ENCODE measurements around the gene C10orf71.

DNA sequence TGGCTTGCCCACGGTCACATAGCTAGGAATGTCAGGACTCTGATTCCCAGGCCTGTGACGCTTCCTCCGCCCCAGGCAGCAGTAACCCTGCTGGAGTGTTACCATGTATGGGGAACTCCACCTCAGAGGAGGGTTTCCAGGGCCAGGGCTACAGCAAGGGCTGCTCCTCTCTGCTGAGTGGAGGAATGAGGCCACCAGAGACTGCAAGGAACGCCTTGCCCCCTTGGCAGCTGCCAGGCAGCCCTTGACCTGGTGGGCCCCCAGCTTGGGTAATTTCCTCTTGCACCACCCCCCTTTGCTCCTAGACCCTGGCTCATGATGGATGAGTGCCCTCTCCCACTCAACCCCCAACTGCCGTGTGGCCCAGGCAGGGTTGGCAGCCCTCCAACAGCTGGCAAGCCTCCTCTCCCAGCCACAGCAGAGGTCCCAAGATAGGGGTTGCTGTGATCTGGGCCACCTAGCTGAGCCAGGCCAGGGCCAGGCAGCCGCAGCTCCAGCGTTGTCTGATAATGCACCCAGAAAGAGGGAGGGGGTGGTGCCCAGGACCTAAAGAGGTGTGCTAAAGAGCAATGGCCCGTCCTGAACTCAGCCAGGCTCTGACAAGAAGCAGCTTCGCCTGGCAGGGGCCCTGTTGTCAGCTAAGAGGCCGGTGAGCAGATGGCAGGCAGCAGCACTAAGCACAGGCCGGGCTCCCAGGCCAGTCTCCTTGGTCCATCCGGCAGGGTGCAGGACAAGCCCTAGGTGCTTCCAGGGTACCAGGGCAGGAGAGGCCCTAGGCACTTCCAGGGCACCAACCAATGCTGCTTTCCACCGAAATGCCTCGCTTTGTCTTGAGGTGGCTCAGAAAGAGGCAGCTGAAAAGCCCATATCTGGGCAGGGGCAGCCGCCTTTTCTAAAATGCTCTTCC lies 61.6 kb downstream of the C10orf71 start:
- TF ChIP-seq CTCF (IDR thresholded peaks at IDR 0.05; ENCODE audit: poor library complexity, severe bottlenecking) = no peak
- TF ChIP-seq RAD21 (conservative IDR thresholded peaks at IDR 0.05) = no peak

Measured in neural cell (in vitro differentiated cells).